ENCODE data around the gene MSX2. TPM values are rescaled to one million over a fixed set of nuclear protein-coding genes. Genes with fewer than 3 reads are reported as not detected.
A peak's percentile ranks its signal among the peaks of the same experiment; 100 is the strongest.

The MSX2 gene
- total and polyA plus RNA-seq, 7 experiments from 2014 or later: not detected

- Histone ChIP-seq H3K9me3 (ENCODE audit: control insufficient read depth in 2 of 3, low read length in 3 of 3) (no peaks in the 10 kb centered on the region), H3K4me3 (ENCODE audit: low read length) (no peak overlapping the region), H3K27ac (ENCODE audit: low read depth, low read length) (no peak overlapping the region), H3K36me3 (ENCODE audit: control insufficient read depth in 2 of 3, insufficient read depth in 3 of 3, low read length in 3 of 3) (no peaks in the 10 kb centered on the region), H3K27me3 (ENCODE audit: control insufficient read depth in 2 of 2, insufficient read depth in 2 of 2, low read length in 2 of 2) (peaks cover 0 to 13% of the 10 kb centered on the region in 2 donors), H3K4me1 (ENCODE audit: control insufficient read depth in 2 of 2, insufficient read depth in 2 of 2, low read length in 2 of 2) (no peaks in the 10 kb centered on the region)
- peaks cover 0 to 10% (median 0%) of the 10 kb centered on the region in 11 donors for H3K9me3 Mint-ChIP-seq
- CTCF ChIA-PET: no interaction called here
- H3K27me3 Mint-ChIP-seq: peaks cover 32 to 73% (median 49%) of the 10 kb centered on the region in 5 donors
- intact Hi-C loops (cut with micrococcal nuclease): no loop called here
- ATAC-seq (no peak), DNase-seq (no peak)
- no peak overlapping the region for H3K4me3 Mint-ChIP-seq
- H3K36me3 Mint-ChIP-seq: peaks cover 0 to 5% (median 0%) of the 10 kb centered on the region in 5 donors
- H3K27ac Mint-ChIP-seq: no peak overlapping the region
- POLR2A ChIA-PET: no interaction called here
- peaks cover 0 to 12% (median 4%) of the 10 kb centered on the region in 7 donors for H3K4me1 Mint-ChIP-seq
Measured at GRCh38 chr5:174715804-174716203, 8.6 kb upstream of the MSX2 start.

GRCh38 chr5:174717826-174718455 is 6.4 kb upstream of the MSX2 start:
- H3K4me3 Mint-ChIP-seq: no peak overlapping the region
- peaks cover 0 to 15% (median 4%) of the 10 kb centered on the region in 7 donors for H3K4me1 Mint-ChIP-seq
- Histone ChIP-seq H3K4me1 (ENCODE audit: control insufficient read depth in 2 of 2, insufficient read depth in 2 of 2, low read length in 2 of 2) (no peaks in the 10 kb centered on the region), H3K27me3 (ENCODE audit: control insufficient read depth in 2 of 2, insufficient read depth in 2 of 2, low read length in 2 of 2) (peaks cover 0 to 20% of the 10 kb centered on the region in 2 donors), H3K36me3 (ENCODE audit: control insufficient read depth in 2 of 3, insufficient read depth in 3 of 3, low read length in 3 of 3) (no peaks in the 10 kb centered on the region), H3K4me3 (ENCODE audit: low read length) (no peak overlapping the region), H3K27ac (ENCODE audit: low read depth, low read length) (no peak overlapping the region), H3K9me3 (ENCODE audit: control insufficient read depth in 2 of 3, low read length in 3 of 3) (no peaks in the 10 kb centered on the region)
- H3K27ac Mint-ChIP-seq: no peak overlapping the region
- peaks cover 50 to 76% (median 61%) of the 10 kb centered on the region in 5 donors for H3K27me3 Mint-ChIP-seq
- intact Hi-C loops (cut with micrococcal nuclease): no loop called here
- ATAC-seq: no peak
- ChIA-PET POLR2A (no interaction called here), CTCF (no interaction called here)
- peaks cover 0 to 8% (median 0%) of the 10 kb centered on the region in 11 donors for H3K9me3 Mint-ChIP-seq
- peaks cover 0 to 3% (median 0%) of the 10 kb centered on the region in 5 donors for H3K36me3 Mint-ChIP-seq
- DNase-seq: no peak

DNA sequence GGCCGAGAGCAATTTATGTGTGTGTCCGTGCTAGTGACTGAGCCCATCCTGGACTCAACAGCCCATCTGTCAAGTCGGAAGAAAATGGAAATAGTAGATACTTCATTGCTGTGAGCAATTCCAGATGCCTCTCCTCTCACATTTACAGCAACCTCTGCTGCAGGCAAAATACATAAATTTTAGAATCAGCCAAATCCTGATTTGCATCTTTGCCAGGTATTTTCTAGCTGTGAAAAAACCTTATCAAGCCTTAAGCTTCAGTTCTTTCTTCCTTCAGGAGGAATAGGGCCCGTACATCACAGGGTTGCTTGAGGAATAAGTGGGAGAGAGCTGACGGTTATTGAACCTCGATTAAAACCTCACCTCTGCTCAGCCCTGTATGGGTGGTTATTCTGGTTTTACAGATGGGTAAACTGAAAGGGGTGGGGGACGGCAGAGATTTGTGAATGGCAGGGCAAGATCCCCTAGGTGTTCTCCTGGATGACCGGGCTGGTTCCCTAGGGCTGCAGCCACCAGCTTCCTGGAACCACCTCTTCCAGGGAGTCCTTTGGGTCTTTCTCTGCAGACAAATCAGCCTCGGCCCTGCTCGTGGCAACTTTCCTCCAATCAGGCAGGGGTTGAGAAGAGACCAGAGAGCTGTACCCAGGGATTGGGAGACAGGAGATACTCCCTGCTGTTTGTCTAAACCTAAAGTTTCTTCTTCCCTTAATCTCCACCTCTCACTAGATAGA is 5.3 kb upstream of the MSX2 start:
- H3K27me3 ChIP-seq (ENCODE audit: control insufficient read depth in 2 of 2, insufficient read depth in 2 of 2, low read length in 2 of 2): peaks cover 0 to 29% of the 10 kb centered on the region in 2 donors
- H3K27ac ChIP-seq (ENCODE audit: low read depth, low read length): no peak overlapping the region
- DNase-seq (no peak), ATAC-seq (no peak)
- peaks cover 0 to 13% (median 0%) of the 10 kb centered on the region in 11 donors for H3K9me3 Mint-ChIP-seq
- ChIA-PET POLR2A (no interaction called here), CTCF (interaction anchor here (0.6 kb wide), 1 partner anchor 53 kb away, joined by 3 read pairs; no protein-coding TSS in a partner anchor)
- H3K4me1 ChIP-seq (ENCODE audit: control insufficient read depth in 2 of 2, insufficient read depth in 2 of 2, low read length in 2 of 2): no peaks in the 10 kb centered on the region
- peaks cover 2 to 22% (median 11%) of the 10 kb centered on the region in 7 donors for H3K4me1 Mint-ChIP-seq
- H3K27ac Mint-ChIP-seq: no peak overlapping the region
- no peak overlapping the region for H3K4me3 Mint-ChIP-seq
- H3K27me3 Mint-ChIP-seq: peaks cover 61 to 81% (median 67%) of the 10 kb centered on the region in 5 donors
- H3K9me3 ChIP-seq (ENCODE audit: control insufficient read depth in 2 of 3, low read length in 3 of 3): no peaks in the 10 kb centered on the region
- peaks cover 0 to 3% (median 2%) of the 10 kb centered on the region in 5 donors for H3K36me3 Mint-ChIP-seq
- intact Hi-C loops (cut with micrococcal nuclease): no loop called here
- no peaks in the 10 kb centered on the region for H3K36me3 ChIP-seq (ENCODE audit: control insufficient read depth in 2 of 3, insufficient read depth in 3 of 3, low read length in 3 of 3)
- no peak overlapping the region for H3K4me3 ChIP-seq (ENCODE audit: low read length)

GRCh38 chr5:174719793-174720611 is 4.4 kb upstream of the MSX2 start:
- peaks cover 0 to 5% (median 2%) of the 10 kb centered on the region in 5 donors for H3K36me3 Mint-ChIP-seq
- H3K4me1 Mint-ChIP-seq: peaks cover 4 to 24% (median 13%) of the 10 kb centered on the region in 7 donors
- peak overlapping the region in 3 of 10 donors; percentile 18 to 52 (median 47) for H3K4me3 Mint-ChIP-seq
- H3K9me3 ChIP-seq (ENCODE audit: control insufficient read depth in 2 of 3, low read length in 3 of 3): no peaks in the 10 kb centered on the region
- no peak overlapping the region for H3K27ac Mint-ChIP-seq
- no peak overlapping the region for H3K4me3 ChIP-seq (ENCODE audit: low read length)
- peaks cover 64 to 75% (median 69%) of the 10 kb centered on the region in 5 donors for H3K27me3 Mint-ChIP-seq
- H3K36me3 ChIP-seq (ENCODE audit: control insufficient read depth in 2 of 3, insufficient read depth in 3 of 3, low read length in 3 of 3): no peaks in the 10 kb centered on the region
- H3K4me1 ChIP-seq (ENCODE audit: control insufficient read depth in 2 of 2, insufficient read depth in 2 of 2, low read length in 2 of 2): no peaks in the 10 kb centered on the region
- CTCF ChIA-PET: no interaction called here
- POLR2A ChIA-PET: no interaction called here
- ATAC-seq: no peak
- H3K27ac ChIP-seq (ENCODE audit: low read depth, low read length): no peak overlapping the region
- peaks cover 0 to 32% of the 10 kb centered on the region in 2 donors for H3K27me3 ChIP-seq (ENCODE audit: control insufficient read depth in 2 of 2, insufficient read depth in 2 of 2, low read length in 2 of 2)
- no peak for DNase-seq
- intact Hi-C loops (cut with micrococcal nuclease): loop anchor here in 1 of 2 donors (5.0 kb wide), 1 partner anchor 1483 kb away; the partner anchor contains the start of gene NKX2-5
- H3K9me3 Mint-ChIP-seq: peaks cover 0 to 15% (median 0%) of the 10 kb centered on the region in 11 donors

GRCh38 chr5:174720612-174721529 is 3.5 kb upstream of the MSX2 start:
- H3K4me1 Mint-ChIP-seq: peaks cover 4 to 30% (median 16%) of the 10 kb centered on the region in 7 donors
- DNase-seq (no peak), ATAC-seq (no peak)
- intact Hi-C loops (cut with micrococcal nuclease): loop anchor here in 1 of 2 donors (5.0 kb wide), 1 partner anchor 1484 kb away; the partner anchor contains the start of gene NKX2-5
- no peak overlapping the region for H3K4me3 ChIP-seq (ENCODE audit: low read length)
- H3K27ac ChIP-seq (ENCODE audit: low read depth, low read length): no peak overlapping the region
- no peaks in the 10 kb centered on the region for H3K4me1 ChIP-seq (ENCODE audit: control insufficient read depth in 2 of 2, insufficient read depth in 2 of 2, low read length in 2 of 2)
- H3K9me3 Mint-ChIP-seq: peaks cover 0 to 15% (median 0%) of the 10 kb centered on the region in 11 donors
- no peaks in the 10 kb centered on the region for H3K9me3 ChIP-seq (ENCODE audit: control insufficient read depth in 2 of 3, low read length in 3 of 3)
- no peaks in the 10 kb centered on the region for H3K36me3 ChIP-seq (ENCODE audit: control insufficient read depth in 2 of 3, insufficient read depth in 3 of 3, low read length in 3 of 3)
- H3K4me3 Mint-ChIP-seq: peak overlapping the region in 3 of 10 donors; percentile 18 to 52 (median 47)
- ChIA-PET CTCF (no interaction called here), POLR2A (no interaction called here)
- peaks cover 0 to 32% of the 10 kb centered on the region in 2 donors for H3K27me3 ChIP-seq (ENCODE audit: control insufficient read depth in 2 of 2, insufficient read depth in 2 of 2, low read length in 2 of 2)
- peaks cover 72 to 80% (median 75%) of the 10 kb centered on the region in 5 donors for H3K27me3 Mint-ChIP-seq
- H3K27ac Mint-ChIP-seq: no peak overlapping the region
- H3K36me3 Mint-ChIP-seq: peaks cover 0 to 7% (median 2%) of the 10 kb centered on the region in 5 donors

Data from naive thymus-derived CD4-positive, alpha-beta T cell (primary cell).